HG03378 (cell line): ENCODE data around the gene TRANK1.
A peak's percentile ranks its signal among the peaks of the same experiment; 100 is the strongest.

Experiments used
- ATAC-seq: cut with Tn5 transposase; IDR thresholded peaks from one replicate; pipeline ENCODE4 v1.9.1; 2021; ENCODE audit warnings: mild to moderate bottlenecking, moderate library complexity; ENCODE audit not compliant: unreplicated experiment

TRANK1 gene

GRCh38 chr3:36859494-36859893 is 85.4 kb downstream of the TRANK1 start:
- ATAC-seq, result no peak

GRCh38 chr3:36852071-36852470 is 92.8 kb downstream of the TRANK1 start:
- ATAC-seq, result no peak

- no peak for ATAC-seq
These were observed 94.1 kb downstream of the TRANK1 start for GRCh38 chr3:36850743-36851142.

- no peak for ATAC-seq
These were observed 98.4 kb downstream of the TRANK1 start for GRCh38 chr3:36846406-36846805.

- ATAC-seq, result peak; percentile 88
These were observed 101.5 kb downstream of the TRANK1 start for GRCh38 chr3:36843065-36844051.

- no peak for ATAC-seq
These were observed 102.6 kb downstream of the TRANK1 start for GRCh38 chr3:36842275-36842674.

- ATAC-seq, result no peak
These were observed 104.4 kb downstream of the TRANK1 start for GRCh38 chr3:36840453-36840921.

- ATAC-seq, result no peak
These were observed 107.8 kb downstream of the TRANK1 start for GRCh38 chr3:36837089-36837488.

GRCh38 chr3:36833160-36833814 is 111.6 kb downstream of the TRANK1 start:
- ATAC-seq, result no peak

GRCh38 chr3:36832406-36832805 is 112.4 kb downstream of the TRANK1 start:
- ATAC-seq, result no peak

- ATAC-seq, result no peak
These were observed 117.7 kb downstream of the TRANK1 start for GRCh38 chr3:36827133-36827532.

- ATAC-seq, result no peak
These were observed 118.6 kb downstream of the TRANK1 start for GRCh38 chr3:36826240-36826639.

GRCh38 chr3:36824443-36824842 is 120.4 kb downstream of the TRANK1 start:
- ATAC-seq, result no peak

GRCh38 chr3:36823806-36824205 is 121.0 kb downstream of the TRANK1 start:
- ATAC-seq, result no peak

GRCh38 chr3:36820083-36820482 is 124.8 kb downstream of the TRANK1 start:
- no peak for ATAC-seq

GRCh38 chr3:36817806-36818533 is 126.9 kb downstream of the TRANK1 start:
- ATAC-seq, result no peak

GRCh38 chr3:36815375-36815774 is 129.5 kb downstream of the TRANK1 start:
- ATAC-seq, result no peak

GRCh38 chr3:36814776-36815175 is 130.1 kb downstream of the TRANK1 start:
- no peak for ATAC-seq

- no peak for ATAC-seq
These were observed 130.7 kb downstream of the TRANK1 start for GRCh38 chr3:36814066-36814717.

- ATAC-seq, result no peak
These were observed 131.5 kb downstream of the TRANK1 start for GRCh38 chr3:36813305-36813704.

- no peak for ATAC-seq
These were observed 132.6 kb downstream of the TRANK1 start for GRCh38 chr3:36812240-36812639.
